Measurements from ENCODE around the gene VASP. TPM values are rescaled to one million over a fixed set of nuclear protein-coding genes. Genes with fewer than 3 reads are reported as not detected.

VASP gene
- total RNA-seq, 1 experiment from 2014 or later = 45.4 TPM

DNA sequence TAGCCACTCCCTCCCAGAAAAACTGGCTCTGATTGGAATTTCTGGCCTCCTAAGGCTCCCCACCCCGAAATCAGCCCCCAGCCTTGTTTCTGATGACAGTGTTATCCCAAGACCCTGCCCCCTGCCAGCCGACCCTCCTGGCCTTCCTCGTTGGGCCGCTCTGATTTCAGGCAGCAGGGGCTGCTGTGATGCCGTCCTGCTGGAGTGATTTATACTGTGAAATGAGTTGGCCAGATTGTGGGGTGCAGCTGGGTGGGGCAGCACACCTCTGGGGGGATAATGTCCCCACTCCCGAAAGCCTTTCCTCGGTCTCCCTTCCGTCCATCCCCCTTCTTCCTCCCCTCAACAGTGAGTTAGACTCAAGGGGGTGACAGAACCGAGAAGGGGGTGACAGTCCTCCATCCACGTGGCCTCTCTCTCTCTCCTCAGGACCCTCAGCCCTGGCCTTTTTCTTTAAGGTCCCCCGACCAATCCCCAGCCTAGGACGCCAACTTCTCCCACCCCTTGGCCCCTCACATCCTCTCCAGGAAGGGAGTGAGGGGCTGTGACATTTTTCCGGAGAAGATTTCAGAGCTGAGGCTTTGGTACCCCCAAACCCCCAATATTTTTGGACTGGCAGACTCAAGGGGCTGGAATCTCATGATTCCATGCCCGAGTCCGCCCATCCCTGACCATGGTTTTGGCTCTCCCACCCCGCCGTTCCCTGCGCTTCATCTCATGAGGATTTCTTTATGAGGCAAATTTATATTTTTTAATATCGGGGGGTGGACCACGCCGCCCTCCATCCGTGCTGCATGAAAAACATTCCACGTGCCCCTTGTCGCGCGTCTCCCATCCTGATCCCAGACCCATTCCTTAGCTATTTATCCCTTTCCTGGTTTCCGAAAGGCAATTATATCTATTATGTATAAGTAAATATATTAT lies 33.3 kb upstream of the VASP start:
- no peak for DNase-seq (ENCODE audit: extremely low read depth, low read depth)

DNA sequence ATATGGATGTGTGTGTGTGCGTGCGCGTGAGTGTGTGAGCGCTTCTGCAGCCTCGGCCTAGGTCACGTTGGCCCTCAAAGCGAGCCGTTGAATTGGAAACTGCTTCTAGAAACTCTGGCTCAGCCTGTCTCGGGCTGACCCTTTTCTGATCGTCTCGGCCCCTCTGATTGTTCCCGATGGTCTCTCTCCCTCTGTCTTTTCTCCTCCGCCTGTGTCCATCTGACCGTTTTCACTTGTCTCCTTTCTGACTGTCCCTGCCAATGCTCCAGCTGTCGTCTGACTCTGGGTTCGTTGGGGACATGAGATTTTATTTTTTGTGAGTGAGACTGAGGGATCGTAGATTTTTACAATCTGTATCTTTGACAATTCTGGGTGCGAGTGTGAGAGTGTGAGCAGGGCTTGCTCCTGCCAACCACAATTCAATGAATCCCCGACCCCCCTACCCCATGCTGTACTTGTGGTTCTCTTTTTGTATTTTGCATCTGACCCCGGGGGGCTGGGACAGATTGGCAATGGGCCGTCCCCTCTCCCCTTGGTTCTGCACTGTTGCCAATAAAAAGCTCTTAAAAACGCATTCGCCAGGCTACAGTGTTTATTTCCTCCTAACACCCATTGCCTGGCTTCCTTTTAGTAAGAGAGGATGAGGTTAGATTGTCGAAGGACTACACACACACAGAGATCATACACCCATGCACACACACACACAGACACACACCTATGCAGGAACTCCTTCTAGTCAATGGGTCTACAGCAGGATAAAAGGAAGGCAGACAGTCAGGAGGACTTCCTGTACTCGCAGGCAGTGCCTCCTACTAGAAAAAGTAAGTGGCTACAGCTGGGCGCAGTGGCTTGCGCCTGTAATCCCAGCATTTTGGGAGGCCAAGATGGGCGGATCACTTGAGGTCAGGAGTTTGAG lies 32.4 kb upstream of the VASP start:
- DNase-seq (ENCODE audit: extremely low read depth, low read depth) = no peak

- DNase-seq (ENCODE audit: extremely low read depth, low read depth) = no peak
Measured at GRCh38 chr19:45475537-45476291, 31.6 kb upstream of the VASP start.

GRCh38 chr19:45476304-45476703 lies 31.0 kb upstream of the VASP start:
- no peak for DNase-seq (ENCODE audit: extremely low read depth, low read depth)

DNA sequence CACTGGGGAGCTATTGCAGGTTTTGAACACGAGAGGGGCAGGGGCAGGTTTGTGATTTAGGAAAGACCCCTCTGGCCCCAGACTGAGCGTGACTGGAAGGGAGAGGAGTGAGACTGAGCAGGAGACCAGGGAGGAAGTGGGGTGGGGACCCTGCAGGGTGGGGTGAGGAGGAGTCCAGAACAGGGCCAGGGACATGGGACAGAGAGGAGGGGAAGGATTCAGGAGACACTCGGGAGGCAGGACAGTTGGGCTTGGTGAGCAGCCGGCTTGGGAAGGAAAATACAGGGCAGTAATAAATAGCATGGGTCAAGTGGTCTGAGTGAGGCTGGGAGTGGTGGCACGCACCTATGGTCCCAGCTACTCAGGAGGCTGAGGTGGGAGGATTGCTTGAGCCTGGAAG lies 30.1 kb upstream of the VASP start:
- DNase-seq (ENCODE audit: extremely low read depth, low read depth) = no peak

DNA sequence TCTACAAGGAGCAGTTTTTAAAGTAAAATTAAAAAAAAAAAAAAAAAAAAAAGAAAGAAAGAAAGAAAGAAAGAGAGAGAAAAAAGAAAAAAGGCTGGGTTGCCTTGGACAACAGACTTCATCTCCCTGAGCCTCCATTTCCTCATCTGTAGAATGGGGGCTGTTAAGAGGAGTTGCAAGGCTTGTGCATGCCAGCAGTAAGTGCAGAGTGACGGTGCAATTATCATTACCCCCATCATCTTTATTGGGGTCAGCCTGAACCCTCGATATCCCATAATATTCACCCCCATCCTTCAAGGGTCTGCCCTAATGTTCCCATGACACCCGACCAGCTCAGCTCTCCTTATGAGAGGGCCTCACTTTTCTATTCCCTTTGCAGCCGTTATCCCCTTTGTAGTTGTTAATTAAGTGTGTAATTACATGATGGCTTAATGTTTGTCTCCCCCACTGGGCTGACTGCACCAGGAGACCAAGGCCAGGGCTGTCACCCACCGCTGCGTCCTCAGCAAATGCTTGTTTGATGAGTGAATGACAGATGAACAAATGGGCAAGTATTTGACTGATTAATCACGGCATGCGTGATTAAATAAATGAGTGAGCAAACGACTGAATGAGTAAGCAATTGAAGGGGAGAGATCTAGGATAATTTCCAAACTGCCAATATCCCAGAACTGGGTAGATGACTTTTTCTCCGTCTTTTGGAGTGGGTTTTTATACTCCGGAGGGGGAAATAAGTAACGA lies 29.4 kb upstream of the VASP start:
- no peak for DNase-seq (ENCODE audit: extremely low read depth, low read depth)

- peak; percentile 90 for DNase-seq (ENCODE audit: extremely low read depth, low read depth)
Measured at GRCh38 chr19:45478454-45479238, 28.6 kb upstream of the VASP start.

GRCh38 chr19:45483033-45483432 lies 24.2 kb upstream of the VASP start:
- no peak for DNase-seq (ENCODE audit: extremely low read depth, low read depth)

DNA sequence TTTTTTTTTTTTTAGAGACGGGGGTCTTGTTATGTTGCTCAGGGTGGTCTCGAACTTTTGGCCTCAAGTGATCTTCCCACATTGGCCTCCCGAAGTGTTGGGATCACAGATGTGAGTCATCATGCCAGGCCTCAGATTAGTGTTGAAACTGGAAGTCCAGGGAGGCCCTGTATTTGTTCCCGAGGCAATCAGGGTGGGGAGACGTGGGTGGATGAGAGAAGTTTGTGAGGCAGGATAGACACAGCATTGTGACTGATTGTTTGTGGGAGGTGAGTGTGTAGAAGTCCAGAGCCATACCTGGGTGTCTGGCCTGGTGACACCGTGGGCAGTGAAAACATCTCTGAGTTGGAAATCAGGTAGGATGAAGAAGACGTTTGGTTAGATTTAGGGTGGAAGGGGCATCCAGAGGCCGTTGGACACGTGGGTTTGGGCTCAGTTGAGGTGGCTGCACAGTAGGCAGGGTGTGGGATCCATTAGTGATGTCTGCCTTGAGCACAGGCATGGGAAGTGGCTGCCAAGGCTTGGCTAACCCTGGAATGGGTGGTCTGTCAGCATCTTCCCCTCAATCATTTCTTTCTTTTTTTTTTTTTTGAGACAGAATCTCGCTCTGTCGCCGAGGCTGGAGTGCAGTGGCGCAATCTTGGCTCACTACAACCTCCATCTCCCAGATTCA lies 22.9 kb upstream of the VASP start:
- no peak for DNase-seq (ENCODE audit: extremely low read depth, low read depth)

- DNase-seq (ENCODE audit: extremely low read depth, low read depth) = peak; percentile 90
Measured at GRCh38 chr19:45485305-45486077, 21.8 kb upstream of the VASP start.

GRCh38 chr19:45488708-45489107 lies 18.6 kb upstream of the VASP start:
- no peak for DNase-seq (ENCODE audit: extremely low read depth, low read depth)

DNA sequence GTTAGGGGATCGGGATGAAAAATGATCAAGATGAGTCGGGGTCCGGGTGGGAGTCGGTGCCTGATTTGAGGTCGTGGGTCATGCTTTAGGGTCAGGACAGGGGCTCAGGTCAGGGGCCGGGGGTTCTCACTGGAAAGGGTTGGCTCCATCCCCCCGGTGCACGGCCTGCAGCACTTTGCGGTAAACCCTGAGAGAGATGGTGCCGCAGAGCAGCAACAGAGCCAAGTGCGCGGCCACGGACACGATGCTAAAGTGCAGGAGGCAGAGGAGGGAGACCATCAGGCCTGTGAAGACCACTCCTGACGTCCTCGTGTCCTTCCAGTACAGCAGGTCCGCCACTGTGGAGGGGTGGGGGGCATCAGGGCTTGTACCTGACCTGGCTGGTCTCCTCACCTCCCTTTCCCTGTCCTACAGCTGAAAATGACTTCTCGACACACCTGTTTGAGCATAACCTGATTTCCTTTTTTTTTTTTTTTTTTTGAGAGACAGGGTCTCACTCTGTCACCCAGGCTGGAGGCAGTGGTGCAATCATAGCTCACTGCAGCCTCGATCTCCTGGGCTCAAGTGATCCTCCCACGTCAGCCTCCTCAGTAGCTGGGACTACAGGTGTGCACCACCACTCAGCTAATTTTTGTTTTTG lies 17.9 kb upstream of the VASP start:
- no peak for DNase-seq (ENCODE audit: extremely low read depth, low read depth)

GRCh38 chr19:45492137-45492626 lies 15.1 kb upstream of the VASP start:
- DNase-seq (ENCODE audit: extremely low read depth, low read depth) = no peak

GRCh38 chr19:45492627-45493470 lies 14.4 kb upstream of the VASP start:
- DNase-seq (ENCODE audit: extremely low read depth, low read depth) = no peak

GRCh38 chr19:45494261-45494916 lies 12.9 kb upstream of the VASP start:
- no peak for DNase-seq (ENCODE audit: extremely low read depth, low read depth)

DNA sequence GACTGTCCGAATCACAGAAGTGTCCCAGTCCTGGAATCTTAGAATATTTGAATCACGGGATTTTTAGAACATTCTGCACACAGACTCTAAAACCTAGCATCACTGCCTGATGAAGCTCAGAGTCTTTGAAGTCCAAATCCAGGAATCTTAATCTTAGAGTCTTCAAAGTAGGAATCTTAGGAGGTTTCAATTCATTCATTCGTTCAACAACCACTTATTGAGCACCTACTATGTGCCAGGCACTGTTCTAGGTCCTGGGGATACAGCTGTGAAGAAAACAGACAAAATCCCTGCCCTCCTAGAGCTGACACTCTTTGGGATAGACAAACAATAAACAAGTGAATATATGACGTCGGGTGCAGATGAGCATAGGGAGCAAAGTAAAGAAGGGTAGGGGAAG lies 12.1 kb upstream of the VASP start:
- DNase-seq (ENCODE audit: extremely low read depth, low read depth) = no peak

All from NCI-H460 (cell line).